GM19438 (cell line): ENCODE data around the gene AGPAT2.

Source experiments
- ATAC-seq: cut with Tn5 transposase; IDR thresholded peaks from one replicate; pipeline ENCODE4 v1.9.1; 2021; ENCODE audit warnings: low read depth; ENCODE audit not compliant: unreplicated experiment

The AGPAT2 gene

GRCh38 chr9:136675477-136676296 is 11.6 kb downstream of the AGPAT2 start:
- no peak for ATAC-seq

- ATAC-seq: no peak
Measured at GRCh38 chr9:136674786-136675349, 12.4 kb downstream of the AGPAT2 start.

DNA sequence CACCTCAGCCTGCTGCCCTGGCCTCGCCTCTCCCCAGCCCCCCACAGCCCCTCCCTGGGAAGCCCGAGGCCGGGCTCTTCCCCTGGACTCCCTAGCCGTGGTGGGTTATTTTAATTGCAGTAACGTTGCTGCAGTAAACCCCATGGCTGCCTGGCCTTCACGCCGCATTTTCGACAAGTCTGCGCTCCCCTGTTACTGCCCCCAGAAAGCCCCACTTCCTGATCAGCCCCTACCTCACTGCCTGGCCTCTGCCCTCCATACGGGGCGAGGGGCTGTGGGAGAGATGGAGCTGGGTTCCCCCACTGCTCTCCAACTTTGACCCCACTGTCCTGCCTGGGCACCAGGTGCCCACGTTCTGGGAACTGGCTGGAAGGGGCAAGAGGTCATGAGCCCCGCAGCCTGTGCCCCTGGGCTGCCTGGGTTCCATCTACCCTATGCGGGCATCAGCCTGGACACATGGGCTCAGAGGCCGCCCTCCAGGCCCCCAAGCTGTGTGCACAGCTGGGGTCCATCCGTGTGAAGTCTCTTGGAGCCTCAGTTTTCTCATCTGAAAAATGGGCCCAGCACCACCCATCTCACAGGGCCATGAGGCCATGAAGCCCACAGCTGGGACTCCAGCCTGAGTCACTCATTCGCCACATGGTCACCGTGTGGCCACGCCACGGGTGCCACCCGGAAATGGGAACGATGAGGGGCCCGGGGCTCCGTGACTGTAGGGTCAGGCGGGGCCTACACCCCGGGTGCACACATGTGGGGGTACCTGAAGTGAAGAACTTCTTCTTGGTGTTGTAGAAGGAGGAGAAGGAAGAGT is 13.1 kb downstream of the AGPAT2 start:
- no peak for ATAC-seq

DNA sequence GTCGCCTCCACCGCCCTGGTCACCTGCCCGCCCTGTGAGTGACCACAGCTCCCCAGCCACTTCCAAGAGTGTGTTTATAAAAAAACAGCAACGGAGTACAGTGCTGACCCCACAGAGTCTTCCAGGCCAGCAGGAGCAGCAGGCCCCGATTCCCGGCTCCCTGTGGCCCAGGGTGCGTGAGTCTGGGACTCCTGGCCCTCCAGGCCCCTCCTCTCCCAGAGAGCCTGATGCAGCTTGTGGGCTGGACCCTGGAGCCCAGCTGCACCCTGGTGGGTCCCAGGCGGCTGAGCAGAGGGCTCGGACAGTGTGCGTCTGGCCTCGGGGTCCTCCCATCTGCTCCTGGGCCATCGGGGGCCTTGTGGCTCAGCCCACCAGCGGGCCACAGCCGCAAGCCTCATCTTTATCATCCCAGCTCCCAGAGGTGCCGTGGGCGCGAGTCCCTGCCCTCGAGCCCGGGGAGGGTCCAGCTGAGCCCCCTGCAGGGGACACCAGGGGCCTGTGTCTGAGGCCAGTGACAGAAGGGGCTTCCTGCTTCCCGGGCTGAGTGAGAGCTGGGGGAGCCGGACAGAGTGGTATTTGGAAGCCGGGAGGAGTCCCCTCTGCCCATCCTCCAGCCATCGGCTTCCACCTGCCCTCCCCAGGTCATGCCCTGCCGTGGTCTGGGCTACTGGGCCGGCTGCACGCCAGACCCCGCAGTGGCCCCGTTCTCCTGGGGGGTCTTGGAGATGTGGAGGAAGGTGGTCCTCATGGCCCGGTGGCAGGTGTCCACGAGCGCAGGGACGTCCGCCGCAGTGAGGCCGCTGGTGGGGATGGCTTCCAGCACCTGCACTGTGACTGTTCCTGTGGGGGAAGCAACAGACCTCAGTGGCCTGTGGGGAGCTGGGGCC is 13.9 kb downstream of the AGPAT2 start:
- no peak for ATAC-seq

DNA sequence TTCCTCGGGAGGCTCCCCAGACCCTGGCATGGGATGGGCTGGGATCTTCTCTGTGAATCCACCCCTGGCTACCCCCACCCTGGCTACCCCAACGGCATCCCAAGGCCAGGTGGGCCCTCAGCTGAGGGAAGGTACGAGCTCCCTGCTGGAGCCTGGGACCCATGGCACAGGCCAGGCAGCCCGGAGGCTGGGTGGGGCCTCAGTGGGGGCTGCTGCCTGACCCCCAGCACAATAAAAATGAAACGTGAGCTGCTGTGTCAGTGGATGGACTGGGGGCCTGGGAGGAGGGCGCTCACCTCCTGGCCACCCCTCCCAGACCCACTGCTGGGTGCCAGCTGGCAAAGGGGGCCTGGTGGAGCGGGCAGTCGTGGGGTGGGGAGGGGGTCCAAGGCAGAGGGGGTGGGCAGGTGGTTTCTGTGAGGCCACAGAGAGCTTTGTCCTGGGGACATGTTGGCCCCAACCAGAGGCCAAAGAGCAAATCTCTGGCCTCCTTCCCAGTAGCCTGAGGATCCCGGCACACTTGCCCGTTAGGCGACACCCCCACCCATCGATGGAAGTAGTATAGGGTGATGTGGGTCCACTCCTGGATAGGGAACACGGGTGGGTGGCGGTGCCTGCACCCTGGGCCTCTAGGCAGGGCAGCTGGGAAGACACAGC is 14.7 kb downstream of the AGPAT2 start:
- no peak for ATAC-seq

DNA sequence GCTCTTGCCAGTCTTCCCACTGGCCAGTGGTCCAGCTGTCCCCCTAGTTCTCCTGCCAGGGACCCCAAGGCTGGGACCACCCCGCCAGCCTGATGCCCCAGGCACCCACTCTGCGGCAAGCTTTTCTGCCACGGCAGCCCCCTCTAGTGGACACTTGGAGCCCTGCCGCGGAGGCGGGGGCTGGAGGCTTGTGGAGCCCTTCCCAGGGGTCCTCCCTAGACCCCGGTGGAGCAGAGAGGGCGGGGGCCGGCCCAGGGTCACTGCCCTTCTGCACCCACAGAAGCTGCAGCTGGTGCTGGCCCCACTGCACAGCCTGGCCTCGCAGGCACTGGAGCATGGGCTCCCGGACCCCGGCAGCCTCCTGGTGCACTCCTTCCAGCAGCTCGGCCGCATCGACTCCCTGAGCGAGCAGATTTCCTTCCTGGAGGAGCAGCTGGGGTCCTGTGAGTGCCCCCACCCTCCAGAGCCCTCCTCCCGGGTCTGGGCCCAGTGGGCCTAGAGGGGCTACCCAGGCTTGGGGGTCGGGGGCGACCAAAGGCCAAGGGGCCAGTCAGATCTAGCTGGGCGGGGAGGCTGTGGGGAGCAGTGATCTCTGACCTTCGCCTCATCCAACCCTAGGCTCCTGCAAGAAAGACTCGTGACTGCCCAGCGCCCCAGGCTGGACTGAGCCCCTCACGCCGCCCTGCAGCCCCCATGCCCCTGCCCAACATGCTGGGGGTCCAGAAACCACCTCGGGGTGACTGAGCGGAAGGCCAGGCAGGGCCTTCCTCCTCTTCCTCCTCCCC is 15.4 kb downstream of the AGPAT2 start:
- ATAC-seq: no peak

GRCh38 chr9:136671254-136671614 is 16.0 kb downstream of the AGPAT2 start:
- no peak for ATAC-seq

GRCh38 chr9:136670576-136671253 is 16.5 kb downstream of the AGPAT2 start:
- ATAC-seq: no peak

- ATAC-seq: no peak
Measured at GRCh38 chr9:136669791-136670464, 17.3 kb downstream of the AGPAT2 start.

- no peak for ATAC-seq
Measured at GRCh38 chr9:136668983-136669790, 18.1 kb downstream of the AGPAT2 start.

GRCh38 chr9:136667940-136668760 is 19.1 kb downstream of the AGPAT2 start:
- ATAC-seq: no peak

DNA sequence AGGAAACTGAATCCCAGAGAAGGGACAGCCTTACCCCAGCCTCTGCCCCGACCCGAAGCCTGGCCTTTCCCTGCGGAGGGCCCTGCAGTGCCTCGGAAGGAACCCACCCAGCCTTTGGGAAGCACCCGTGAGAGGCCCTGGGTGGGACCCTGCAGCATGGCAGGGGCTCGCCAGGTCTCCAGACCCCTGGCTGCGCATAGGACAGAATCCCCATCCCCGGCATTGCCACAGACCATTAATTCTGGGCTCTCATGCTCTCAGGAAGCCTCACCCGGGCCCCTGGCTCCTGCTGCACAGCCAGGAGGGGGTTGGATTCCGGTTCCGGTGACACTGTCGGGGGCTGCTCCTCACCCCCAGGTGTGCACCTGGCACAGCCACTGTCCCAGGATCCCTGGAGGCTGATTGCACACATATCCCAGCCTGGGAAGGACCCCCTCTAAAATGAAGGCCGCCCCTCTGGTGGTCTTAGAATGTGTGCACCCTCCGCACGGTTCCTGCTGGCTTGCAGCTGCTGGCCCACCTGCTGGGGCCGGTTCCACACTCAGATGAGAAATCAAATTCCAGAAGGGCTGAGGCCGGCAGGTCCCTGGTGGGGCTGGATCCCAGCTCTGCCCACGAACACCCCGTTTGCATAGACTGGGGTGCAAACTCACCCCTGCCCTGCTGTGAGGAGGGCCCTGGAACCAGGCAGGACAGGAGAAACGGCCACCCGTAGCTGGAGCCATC is 19.9 kb downstream of the AGPAT2 start:
- ATAC-seq: no peak

DNA sequence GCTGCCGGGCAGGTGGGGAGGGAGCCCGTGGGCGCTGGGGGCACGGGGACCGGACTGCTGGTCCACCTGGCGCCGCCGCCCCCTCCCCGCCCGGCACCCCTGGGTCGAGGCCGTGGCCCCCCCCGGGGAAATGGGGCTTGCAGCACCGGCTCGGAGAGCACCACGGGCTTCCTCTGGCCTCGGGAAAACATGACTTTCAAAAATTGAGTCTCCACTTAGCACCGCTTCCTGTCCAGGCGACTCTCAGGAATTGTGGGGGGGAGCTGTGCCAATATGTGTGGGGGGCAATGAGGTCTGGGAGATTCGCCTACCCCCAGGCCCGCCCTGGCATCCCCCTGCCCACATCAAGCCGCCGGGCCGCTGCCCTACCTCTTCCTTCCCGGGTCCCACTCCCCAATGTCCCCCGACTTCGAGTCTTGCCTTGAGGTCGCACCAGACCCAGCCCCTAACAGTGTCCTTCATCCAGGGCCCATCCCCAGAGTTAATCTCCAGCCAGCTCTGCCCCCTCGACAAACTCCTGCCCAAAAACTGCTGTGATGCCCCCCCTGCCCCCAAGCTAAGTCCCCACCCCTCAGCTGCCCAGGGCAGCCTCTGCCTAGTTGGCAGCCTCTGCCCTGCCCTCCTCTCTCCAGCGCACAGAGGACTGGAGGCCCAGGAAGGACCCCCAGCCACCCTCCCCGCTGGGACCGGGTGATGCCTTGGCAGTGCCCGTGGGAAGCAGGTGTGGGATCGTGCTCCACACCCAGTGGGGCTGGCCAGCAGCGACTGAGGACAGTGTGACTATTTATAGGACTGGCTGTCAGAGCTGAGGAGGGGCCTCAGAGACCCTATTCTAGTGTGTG is 20.7 kb downstream of the AGPAT2 start:
- ATAC-seq: no peak

DNA sequence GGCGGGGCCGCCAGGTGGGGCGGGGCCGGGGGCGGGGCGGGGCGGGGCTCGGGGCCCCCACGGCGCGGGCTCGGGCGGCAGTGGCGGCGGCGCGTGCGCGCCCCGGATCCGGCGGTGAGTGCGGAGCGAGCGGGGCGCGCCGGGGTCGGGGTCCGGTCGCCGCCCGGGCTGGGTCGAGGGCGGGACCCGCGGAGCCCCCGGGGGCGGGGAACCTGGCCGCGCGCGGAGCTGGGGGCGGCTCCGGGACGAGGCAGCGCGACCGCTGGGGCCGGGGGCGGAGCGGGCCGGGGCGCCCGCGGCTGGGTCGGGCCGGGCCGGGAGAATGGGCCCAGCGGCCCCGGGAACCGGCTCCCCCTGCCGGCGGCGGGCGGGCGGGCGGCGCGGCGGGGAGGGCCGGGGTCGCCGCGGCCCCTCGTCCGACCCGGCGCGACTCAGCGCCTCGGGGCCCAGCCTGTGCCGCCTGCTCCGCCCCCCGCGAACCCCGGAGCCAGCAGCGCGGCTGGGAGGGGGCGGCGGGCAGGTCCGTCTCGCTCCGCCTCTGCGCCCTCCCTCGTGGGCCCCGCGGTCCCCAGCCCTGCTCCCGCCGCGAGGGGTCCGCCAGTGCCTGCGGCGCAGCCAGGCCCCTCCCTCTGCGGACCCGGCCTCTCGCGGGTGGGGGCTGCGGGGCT is 21.4 kb downstream of the AGPAT2 start:
- no peak for ATAC-seq
